BJ (cell line): ENCODE data around the gene PIF1. TPM values are rescaled to one million over a fixed set of nuclear protein-coding genes. Genes with fewer than 3 reads are reported as not detected.
"Not testable (repeated sequence)": the region's sequence is repeated elsewhere in the genome, so short reads cannot be mapped to it uniquely, and the experiment has no call there.

Source experiments
- CTCF ChIA-PET: fragments of 350-600 bp; formaldehyde crosslinking; extraction: SDS; loops from one replicate; lab custom pipeline; 2021; ENCODE audit warnings: antibody characterized with exemption, inconsistent platforms; lab: Yijun Ruan, JAX
- POLR2A ChIA-PET: fragments of 300-600 bp; sonication (Branson Sonifier 250); formaldehyde crosslinking; extraction: SDS; loops from one replicate; lab custom pipeline; 2021; ENCODE audit warnings: antibody characterized with exemption; lab: Charles Lee
- DNase-seq: peaks from one replicate; pipeline ENCODE4 v3.0.0-alpha.2; 2011; ENCODE audit warnings: low read depth
- H3K27me3 ChIP-seq: 2 replicates; pipeline ENCODE4 v1.6.0; 2011; ENCODE audit warnings: low read length; ENCODE audit not compliant: control insufficient read depth, insufficient read depth
- H3K36me3 ChIP-seq: 2 replicates; pipeline ENCODE4 v1.5.1; 2011; ENCODE audit warnings: low read length; ENCODE audit not compliant: control insufficient read depth, insufficient read depth
- H3K4me3 ChIP-seq: 2 replicates; pipeline ENCODE4 v1.5.1; 2011; ENCODE audit warnings: low read depth, mild to moderate bottlenecking, control low read depth, low read length
- CTCF ChIP-seq: IDR thresholded peaks from 2 replicates; pipeline ENCODE4 v1.5.1; 2011; ENCODE audit warnings: low read depth, mild to moderate bottlenecking, control low read depth, inconsistent platforms, low read length, moderate library complexity; ENCODE audit not compliant: insufficient read depth
- polyA plus RNA-seq: library from polyadenylated mRNA; depleted of rRNA; stranded (reverse); fragments of >200 nt; gene quantifications from 2 replicates; pipeline ENCODE4 v1.2.3, GENCODE V29; 2011

PIF1 gene
- polyA plus RNA-seq, 1 experiment: 10.8 TPM

- H3K36me3 ChIP-seq, H3K27me3 ChIP-seq, POLR2A ChIA-PET, H3K4me3 ChIP-seq, DNase-seq: not testable (repeated sequence)
- CTCF ChIA-PET: interaction anchor here (0.6 to 1.5 kb wide), 2 partner anchors 14 to 19 kb away, joined by 3 to 5 read pairs; no protein-coding TSS in a partner anchor
Observed at GRCh38 chr15:64795299-64795698, 30.1 kb downstream of the PIF1 start.

- CTCF ChIA-PET: no interaction called here
Observed at GRCh38 chr15:64792282-64792681, 33.2 kb downstream of the PIF1 start.

GRCh38 chr15:64791401-64791800 lies 34.0 kb downstream of the PIF1 start:
- CTCF ChIA-PET: no interaction called here

More at GRCh38 chr15:64792282-64792681, 33.2 kb downstream of the PIF1 start:
- no peak for DNase-seq
- no peak overlapping the region for H3K4me3 ChIP-seq
- TF ChIP-seq CTCF: no peak
- H3K36me3 ChIP-seq: no peaks in the 10 kb centered on the region
- POLR2A ChIA-PET: no interaction called here
- no peaks in the 10 kb centered on the region for H3K27me3 ChIP-seq

GRCh38 chr15:64783796-64784195 lies 41.7 kb downstream of the PIF1 start:
- DNase-seq: no peak

More at GRCh38 chr15:64791401-64791800, 34.0 kb downstream of the PIF1 start:
- no peak overlapping the region for H3K4me3 ChIP-seq
- no peaks in the 10 kb centered on the region for H3K36me3 ChIP-seq
- no peaks in the 10 kb centered on the region for H3K27me3 ChIP-seq
- no peak for TF ChIP-seq CTCF
- POLR2A ChIA-PET: no interaction called here
- DNase-seq: no peak

GRCh38 chr15:64782751-64783150 lies 42.7 kb downstream of the PIF1 start:
- TF ChIP-seq CTCF: no peak
- Histone ChIP-seq H3K4me3 (no peak overlapping the region), H3K27me3 (no peaks in the 10 kb centered on the region; the same call in 1 of the 2 replicates), H3K36me3 (no peaks in the 10 kb centered on the region)
- ChIA-PET CTCF (interaction anchor here (0.7 to 1.5 kb wide), 2 partner anchors 9 to 26 kb away, joined by 3 to 4 read pairs; no protein-coding TSS in a partner anchor), POLR2A (no interaction called here)
- DNase-seq: no peak

More at GRCh38 chr15:64783796-64784195, 41.7 kb downstream of the PIF1 start:
- no peaks in the 10 kb centered on the region for H3K36me3 ChIP-seq
- ChIA-PET CTCF (interaction anchor here (0.8 to 1.7 kb wide), 5 partner anchors 10 to 53 kb away, joined by 3 to 5 read pairs (median 4); no protein-coding TSS in a partner anchor), POLR2A (no interaction called here)
- H3K4me3 ChIP-seq: no peak overlapping the region
- H3K27me3 ChIP-seq: no peaks in the 10 kb centered on the region; the same call in 1 of the 2 replicates
- TF ChIP-seq CTCF: no peak

- ChIA-PET POLR2A (no interaction called here), CTCF (interaction anchor here (1.9 kb wide), 1 partner anchor 124 kb away, joined by 4 read pairs; no protein-coding TSS in a partner anchor)
- Histone ChIP-seq H3K4me3 (no peak overlapping the region), H3K27me3 (peaks cover 5% of the 10 kb centered on the region; the same call in 1 of the 2 replicates), H3K36me3 (no peaks in the 10 kb centered on the region)
- no peak for DNase-seq
- TF ChIP-seq CTCF: no peak
Observed at GRCh38 chr15:64781299-64781698, 44.1 kb downstream of the PIF1 start.
